ENCODE results near the gene HLA-A. TPM values are rescaled to one million over a fixed set of nuclear protein-coding genes. Genes with fewer than 3 reads are reported as not detected.
A peak's percentile ranks its signal among the peaks of the same experiment; 100 is the strongest.

Gene HLA-A
- total and polyA plus RNA-seq, 9 of the 15 experiments (the other 6 are each of a cell fraction or from before 2014, with no cell fraction given): 0.46 to 3.3 TPM; not detected in 7

DNA sequence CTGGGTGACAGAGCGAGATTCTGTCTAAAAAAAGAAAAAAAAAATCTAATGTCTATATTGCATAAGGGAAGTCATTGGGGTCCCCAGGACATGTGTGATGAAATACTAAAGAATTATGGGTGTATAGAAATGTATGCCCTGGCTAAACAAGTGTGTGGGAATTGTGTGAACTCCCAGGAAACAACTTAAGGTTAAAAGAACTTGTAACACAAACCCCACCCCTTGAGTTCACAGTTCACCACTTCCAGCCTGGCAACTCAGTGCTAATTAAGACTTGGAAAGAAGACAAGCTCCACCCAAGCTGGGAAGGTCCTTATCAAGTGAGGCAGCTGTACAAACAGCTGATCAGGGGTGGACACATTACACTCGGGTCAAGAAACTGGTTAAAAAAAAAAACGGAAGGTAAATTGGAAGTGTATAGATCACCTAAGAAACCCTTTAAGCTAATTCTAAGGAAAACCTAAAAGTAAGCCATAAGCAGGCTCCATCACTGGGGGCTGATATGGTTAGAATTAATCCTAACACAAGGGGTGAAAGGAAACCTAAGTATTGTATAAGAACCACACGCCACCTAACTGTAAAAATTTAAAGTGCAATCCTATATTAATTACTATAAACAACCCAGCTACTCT lies 25.2 kb downstream of the HLA-A start (continued):
- TF ChIP-seq, protein P1, sequence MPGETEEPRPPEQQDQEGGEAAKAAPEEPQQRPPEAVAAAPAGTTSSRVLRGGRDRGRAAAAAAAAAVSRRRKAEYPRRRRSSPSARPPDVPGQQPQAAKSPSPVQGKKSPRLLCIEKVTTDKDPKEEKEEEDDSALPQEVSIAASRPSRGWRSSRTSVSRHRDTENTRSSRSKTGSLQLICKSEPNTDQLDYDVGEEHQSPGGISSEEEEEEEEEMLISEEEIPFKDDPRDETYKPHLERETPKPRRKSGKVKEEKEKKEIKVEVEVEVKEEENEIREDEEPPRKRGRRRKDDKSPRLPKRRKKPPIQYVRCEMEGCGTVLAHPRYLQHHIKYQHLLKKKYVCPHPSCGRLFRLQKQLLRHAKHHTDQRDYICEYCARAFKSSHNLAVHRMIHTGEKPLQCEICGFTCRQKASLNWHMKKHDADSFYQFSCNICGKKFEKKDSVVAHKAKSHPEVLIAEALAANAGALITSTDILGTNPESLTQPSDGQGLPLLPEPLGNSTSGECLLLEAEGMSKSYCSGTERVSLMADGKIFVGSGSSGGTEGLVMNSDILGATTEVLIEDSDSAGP (CRISPR knock-in tag; IDR thresholded peaks at IDR 0.05): no peak
- no peak for TF ChIP-seq ZNF354B (CRISPR knock-in tag; IDR thresholded peaks at IDR 0.05)
- TF ChIP-seq, protein P2, sequence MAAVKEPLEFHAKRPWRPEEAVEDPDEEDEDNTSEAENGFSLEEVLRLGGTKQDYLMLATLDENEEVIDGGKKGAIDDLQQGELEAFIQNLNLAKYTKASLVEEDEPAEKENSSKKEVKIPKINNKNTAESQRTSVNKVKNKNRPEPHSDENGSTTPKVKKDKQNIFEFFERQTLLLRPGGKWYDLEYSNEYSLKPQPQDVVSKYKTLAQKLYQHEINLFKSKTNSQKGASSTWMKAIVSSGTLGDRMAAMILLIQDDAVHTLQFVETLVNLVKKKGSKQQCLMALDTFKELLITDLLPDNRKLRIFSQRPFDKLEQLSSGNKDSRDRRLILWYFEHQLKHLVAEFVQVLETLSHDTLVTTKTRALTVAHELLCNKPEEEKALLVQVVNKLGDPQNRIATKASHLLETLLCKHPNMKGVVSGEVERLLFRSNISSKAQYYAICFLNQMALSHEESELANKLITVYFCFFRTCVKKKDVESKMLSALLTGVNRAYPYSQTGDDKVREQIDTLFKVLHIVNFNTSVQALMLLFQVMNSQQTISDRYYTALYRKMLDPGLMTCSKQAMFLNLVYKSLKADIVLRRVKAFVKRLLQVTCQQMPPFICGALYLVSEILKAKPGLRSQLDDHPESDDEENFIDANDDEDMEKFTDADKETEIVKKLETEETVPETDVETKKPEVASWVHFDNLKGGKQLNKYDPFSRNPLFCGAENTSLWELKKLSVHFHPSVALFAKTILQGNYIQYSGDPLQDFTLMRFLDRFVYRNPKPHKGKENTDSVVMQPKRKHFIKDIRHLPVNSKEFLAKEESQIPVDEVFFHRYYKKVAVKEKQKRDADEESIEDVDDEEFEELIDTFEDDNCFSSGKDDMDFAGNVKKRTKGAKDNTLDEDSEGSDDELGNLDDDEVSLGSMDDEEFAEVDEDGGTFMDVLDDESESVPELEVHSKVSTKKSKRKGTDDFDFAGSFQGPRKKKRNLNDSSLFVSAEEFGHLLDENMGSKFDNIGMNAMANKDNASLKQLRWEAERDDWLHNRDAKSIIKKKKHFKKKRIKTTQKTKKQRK (IDR thresholded peaks at IDR 0.05; ENCODE audit: borderline replicate concordance, low read depth, low read length): no peak
- TF ChIP-seq ARID1B (IDR thresholded peaks at IDR 0.05): peak; percentile 95
- TF ChIP-seq RFX5 (IDR thresholded peaks at IDR 0.05; ENCODE audit: low read depth, low read length): 0 out of 2 replicates have a peak, but pooled peaks have one; percentile 23
- TF ChIP-seq NCOA4 (IDR thresholded peaks at IDR 0.05; ENCODE audit: partially characterized antibody): no peak
- TF ChIP-seq FIP1L1 (IDR thresholded peaks at IDR 0.05; ENCODE audit: low read depth, low read length, poor library complexity, severe bottlenecking): no peak
- TF ChIP-seq HDGF (IDR thresholded peaks at IDR 0.05): no peak
- TF ChIP-seq LCOR (CRISPR knock-in tag; IDR thresholded peaks at IDR 0.05): peak; percentile 58; the same call in 1 of the 2 replicates
- TF ChIP-seq, protein P3, sequence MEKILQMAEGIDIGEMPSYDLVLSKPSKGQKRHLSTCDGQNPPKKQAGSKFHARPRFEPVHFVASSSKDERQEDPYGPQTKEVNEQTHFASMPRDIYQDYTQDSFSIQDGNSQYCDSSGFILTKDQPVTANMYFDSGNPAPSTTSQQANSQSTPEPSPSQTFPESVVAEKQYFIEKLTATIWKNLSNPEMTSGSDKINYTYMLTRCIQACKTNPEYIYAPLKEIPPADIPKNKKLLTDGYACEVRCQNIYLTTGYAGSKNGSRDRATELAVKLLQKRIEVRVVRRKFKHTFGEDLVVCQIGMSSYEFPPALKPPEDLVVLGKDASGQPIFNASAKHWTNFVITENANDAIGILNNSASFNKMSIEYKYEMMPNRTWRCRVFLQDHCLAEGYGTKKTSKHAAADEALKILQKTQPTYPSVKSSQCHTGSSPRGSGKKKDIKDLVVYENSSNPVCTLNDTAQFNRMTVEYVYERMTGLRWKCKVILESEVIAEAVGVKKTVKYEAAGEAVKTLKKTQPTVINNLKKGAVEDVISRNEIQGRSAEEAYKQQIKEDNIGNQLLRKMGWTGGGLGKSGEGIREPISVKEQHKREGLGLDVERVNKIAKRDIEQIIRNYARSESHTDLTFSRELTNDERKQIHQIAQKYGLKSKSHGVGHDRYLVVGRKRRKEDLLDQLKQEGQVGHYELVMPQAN (IDR thresholded peaks at IDR 0.05; ENCODE audit: borderline replicate concordance): 0 out of 2 replicates have a peak, but pooled peaks have one; percentile 8
- no peak for TF ChIP-seq ZNF695 (CRISPR knock-in tag; IDR thresholded peaks at IDR 0.05)
- TF ChIP-seq CBFB (CRISPR knock-in tag; IDR thresholded peaks at IDR 0.05): no peak
- TF ChIP-seq POLR2B (IDR thresholded peaks at IDR 0.05; ENCODE audit: low read depth, partially characterized antibody): no peak
- no peak for TF ChIP-seq PCBP1 (IDR thresholded peaks at IDR 0.05; ENCODE audit: low read depth, low read length, poor library complexity, severe bottlenecking)
- no peak for TF ChIP-seq ZNF780A (CRISPR knock-in tag; IDR thresholded peaks at IDR 0.05)
- TF ChIP-seq, protein P4, sequence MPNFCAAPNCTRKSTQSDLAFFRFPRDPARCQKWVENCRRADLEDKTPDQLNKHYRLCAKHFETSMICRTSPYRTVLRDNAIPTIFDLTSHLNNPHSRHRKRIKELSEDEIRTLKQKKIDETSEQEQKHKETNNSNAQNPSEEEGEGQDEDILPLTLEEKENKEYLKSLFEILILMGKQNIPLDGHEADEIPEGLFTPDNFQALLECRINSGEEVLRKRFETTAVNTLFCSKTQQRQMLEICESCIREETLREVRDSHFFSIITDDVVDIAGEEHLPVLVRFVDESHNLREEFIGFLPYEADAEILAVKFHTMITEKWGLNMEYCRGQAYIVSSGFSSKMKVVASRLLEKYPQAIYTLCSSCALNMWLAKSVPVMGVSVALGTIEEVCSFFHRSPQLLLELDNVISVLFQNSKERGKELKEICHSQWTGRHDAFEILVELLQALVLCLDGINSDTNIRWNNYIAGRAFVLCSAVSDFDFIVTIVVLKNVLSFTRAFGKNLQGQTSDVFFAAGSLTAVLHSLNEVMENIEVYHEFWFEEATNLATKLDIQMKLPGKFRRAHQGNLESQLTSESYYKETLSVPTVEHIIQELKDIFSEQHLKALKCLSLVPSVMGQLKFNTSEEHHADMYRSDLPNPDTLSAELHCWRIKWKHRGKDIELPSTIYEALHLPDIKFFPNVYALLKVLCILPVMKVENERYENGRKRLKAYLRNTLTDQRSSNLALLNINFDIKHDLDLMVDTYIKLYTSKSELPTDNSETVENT (CRISPR knock-in tag; IDR thresholded peaks at IDR 0.05): no peak
